Ovary (tissue), 9 donors: ENCODE data around the gene ECM2. TPM values are rescaled to one million over a fixed set of nuclear protein-coding genes. Genes with fewer than 3 reads are reported as not detected.

Experiments
- DNase-seq, 5 donors: peaks; one replicate each; pipeline ENCODE4 v3.0.0-alpha.2; 2019 to 2020
- H3K27ac ChIP-seq, 2 donors: fragments of 200-600 bp; one replicate each; pipeline versions ENCODE4 v1.5.1 to v1.8.0; 2019 to 2022
- H3K27me3 ChIP-seq: fragments of 200-600 bp; one replicate; pipeline ENCODE4 v1.8.0; 2022
- H3K36me3 ChIP-seq: fragments of 200-600 bp; sonication (generic); one replicate; pipeline ENCODE4 v1.5.1; 2019
- H3K4me1 ChIP-seq: one replicate; pipeline ENCODE4 v1.8.1; 2013; ENCODE audit warnings: mild to moderate bottlenecking, moderate library complexity; ENCODE audit not compliant: insufficient read depth
- H3K4me3 ChIP-seq: fragments of 200-600 bp; sonication (generic); one replicate; pipeline ENCODE4 v1.5.1; 2017
- H3K9me3 ChIP-seq, 2 donors: fragments of 200-600 bp in 1 of 2; sonication (generic) in 1 of 2; one replicate each; pipeline versions ENCODE4 v1.5.1 to v1.8.1; 2013 to 2019; ENCODE audit warnings: mild to moderate bottlenecking in 1 of 2, moderate library complexity in 1 of 2
- EP300 ChIP-seq: sonication (generic); formaldehyde crosslinking; IDR thresholded peaks from one replicate; pipeline ENCODE4 v1.6.1; 2017; ENCODE audit warnings: antibody characterized with exemption
- POLR2A ChIP-seq: fragments of 450-650 bp; IDR thresholded peaks from one replicate; pipeline ENCODE4 v1.6.1; 2017; ENCODE audit warnings: antibody characterized with exemption, mild to moderate bottlenecking, moderate library complexity
- WGBS, 3 donors: extraction: QIAGEN DNeasy Blood & Tissue Kit in 1 of 3; methylation state at CpG; one replicate each; pipeline versions ENCODE4 v1.1.5 to v1.1.7; 2013 to 2017; 5-methylcytosine and 5-hydroxymethylcytosine counted together
- intact Hi-C, 4 donors: fragments of 100-400 bp; cut with DNase I; formaldehyde crosslinking; loops; one replicate each; pipeline versions ENCODE4 v1.11.0 to v1.15.1; 2022 to 2023
- polyA plus RNA-seq, 2 donors: library from polyadenylated mRNA; stranded (reverse); fragments of 200-250 nt in 1 of 2; fragments of 350-450 nt in 1 of 2; fragmentation: Illumina TruSeq in 1 of 2; extraction: RNeasy Lipid Tissue Mini Kit (QIAGEN cat#74804) in 1 of 2; gene quantifications; one replicate each; pipeline ENCODE4 v1.2.3, GENCODE V29; 2013 to 2014
- total RNA-seq, 7 donors: library from RNA; depleted of rRNA in 2 of 7; stranded (reverse); fragments of >200 nt in 2 of 7; fragmentation: NEBNext Ultra II Directional in 3 of 7; extraction: Animal tissue kit (Norgen Biotek cat#: 25700) in 3 of 7; gene quantifications; one replicate each; pipeline versions ENCODE4 v1.1.0 to v1.2.4, GENCODE V29; 2016 to 2023
- TF ChIP-seq, protein P1 (sequence below), 3 donors: fragments of 450-650 bp in 2 of 3; fragments of 200-600 bp in 1 of 3; IDR thresholded peaks; one replicate each; pipeline versions ENCODE4 v1.5.1 to v1.8.0; 2016 to 2022; ENCODE audit warnings: antibody characterized with exemption in 3 of 3, mild to moderate bottlenecking in 1 of 3
- donor health status: DM: no; HTN: no; CAD: no; lungs with moderate emphysema.
- donor health status: DM: no; HTN: no; CAD: no.
- donor health status: Bipolar disorder and iron deficiency.
- donor health status: DM: yes; HTN: yes; CAD: no.
- donor health status: DM: no; HTN: no; CAD: no.
- donor health status: DM: yes; HTN: yes; CAD: no.

ECM2 gene
- total and polyA plus RNA-seq, 9 donors = 35.0 to 91.4 (median 65.9) TPM

DNA sequence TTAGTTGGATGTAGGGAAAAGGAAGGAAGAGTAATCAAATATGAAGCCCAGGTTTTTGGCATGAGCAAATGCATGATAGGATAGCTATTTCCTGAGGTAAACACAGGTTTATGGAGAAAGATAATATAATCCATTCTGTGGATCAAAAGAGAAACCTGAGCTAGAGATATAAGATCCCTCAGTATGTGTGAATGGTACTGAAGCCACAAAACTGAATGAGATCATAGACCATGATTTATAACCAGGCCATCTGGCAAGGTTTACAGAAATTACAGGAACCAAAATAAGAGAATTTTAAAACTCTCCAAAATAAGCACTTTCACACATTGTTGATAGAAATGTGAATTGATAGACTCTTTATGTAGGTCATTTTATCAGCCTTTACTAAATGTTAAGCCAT is 28.7 kb upstream of the ECM2 start:
- Histone ChIP-seq H3K27me3 (no peaks in the 10 kb centered on the region), H3K4me1 (peaks cover 5% of the 10 kb centered on the region), H3K27ac (no peak overlapping the region), H3K4me3 (no peak overlapping the region), H3K36me3 (no peaks in the 10 kb centered on the region), H3K9me3 (no peaks in the 10 kb centered on the region)
- no peak for DNase-seq
- intact Hi-C loops = no loop called here
- TF ChIP-seq POLR2A = no peak
- TF ChIP-seq, protein P1, sequence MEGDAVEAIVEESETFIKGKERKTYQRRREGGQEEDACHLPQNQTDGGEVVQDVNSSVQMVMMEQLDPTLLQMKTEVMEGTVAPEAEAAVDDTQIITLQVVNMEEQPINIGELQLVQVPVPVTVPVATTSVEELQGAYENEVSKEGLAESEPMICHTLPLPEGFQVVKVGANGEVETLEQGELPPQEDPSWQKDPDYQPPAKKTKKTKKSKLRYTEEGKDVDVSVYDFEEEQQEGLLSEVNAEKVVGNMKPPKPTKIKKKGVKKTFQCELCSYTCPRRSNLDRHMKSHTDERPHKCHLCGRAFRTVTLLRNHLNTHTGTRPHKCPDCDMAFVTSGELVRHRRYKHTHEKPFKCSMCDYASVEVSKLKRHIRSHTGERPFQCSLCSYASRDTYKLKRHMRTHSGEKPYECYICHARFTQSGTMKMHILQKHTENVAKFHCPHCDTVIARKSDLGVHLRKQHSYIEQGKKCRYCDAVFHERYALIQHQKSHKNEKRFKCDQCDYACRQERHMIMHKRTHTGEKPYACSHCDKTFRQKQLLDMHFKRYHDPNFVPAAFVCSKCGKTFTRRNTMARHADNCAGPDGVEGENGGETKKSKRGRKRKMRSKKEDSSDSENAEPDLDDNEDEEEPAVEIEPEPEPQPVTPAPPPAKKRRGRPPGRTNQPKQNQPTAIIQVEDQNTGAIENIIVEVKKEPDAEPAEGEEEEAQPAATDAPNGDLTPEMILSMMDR (IDR thresholded peaks at IDR 0.05) = no peak
- TF ChIP-seq EP300 = no peak

DNA sequence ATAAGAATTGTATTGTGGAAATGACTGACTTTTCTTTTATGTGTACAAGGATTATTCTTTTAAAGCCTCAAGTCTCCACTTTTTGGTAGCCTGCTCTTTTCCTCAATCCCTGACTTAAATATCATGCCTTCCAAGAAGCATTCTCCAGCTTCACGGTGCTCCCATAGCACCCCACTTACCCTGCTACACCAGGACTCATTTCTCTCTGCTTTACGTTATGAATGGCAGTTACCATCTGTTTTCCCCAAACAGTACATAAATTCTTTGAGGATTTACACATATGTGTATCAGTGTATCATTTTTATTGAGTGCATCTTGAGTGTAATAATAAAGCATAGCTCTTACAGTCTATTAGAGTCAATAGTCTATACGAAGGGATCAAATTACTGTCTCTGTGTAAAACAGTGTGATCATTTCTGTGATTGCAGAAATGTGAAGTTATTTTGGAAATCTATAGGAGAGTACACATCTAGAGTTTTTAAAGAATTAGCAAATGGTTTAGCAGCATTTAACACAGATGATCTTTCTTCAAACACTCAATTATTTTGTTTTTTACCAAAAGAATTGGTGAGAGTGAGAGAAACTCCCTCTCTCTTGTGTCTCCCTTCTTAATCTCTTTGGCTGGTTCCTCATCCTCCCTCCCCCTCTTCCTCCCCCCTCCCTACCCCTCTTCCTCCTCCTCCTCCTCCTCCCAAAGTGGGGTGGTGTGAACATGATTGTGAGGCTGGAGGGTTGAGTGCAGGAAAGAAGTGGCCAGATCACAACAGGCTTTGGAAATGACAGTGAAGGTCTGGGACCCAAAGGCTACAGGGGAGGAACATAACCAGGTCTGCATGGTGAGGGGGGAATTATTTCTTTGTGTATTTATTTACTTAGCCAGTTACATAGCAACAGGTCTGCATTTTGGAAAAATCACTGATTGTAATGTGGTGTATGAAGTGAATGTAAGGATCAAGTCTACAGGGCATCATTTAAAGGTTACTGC is 27.6 kb upstream of the ECM2 start:
- Histone ChIP-seq H3K36me3 (no peaks in the 10 kb centered on the region), H3K27ac (no peak overlapping the region), H3K4me1 (peaks cover 5% of the 10 kb centered on the region), H3K4me3 (no peak overlapping the region), H3K9me3 (no peaks in the 10 kb centered on the region), H3K27me3 (no peaks in the 10 kb centered on the region)
- DNase-seq = no peak
- intact Hi-C loops = no loop called here
- WGBS, 3 donors = 40 to 53% (median 42%) methylated on average over 3 of the region's 3 CpGs
- TF ChIP-seq, protein P1 (IDR thresholded peaks at IDR 0.05) = no peak
- TF ChIP-seq EP300 = no peak
- TF ChIP-seq POLR2A = no peak

DNA sequence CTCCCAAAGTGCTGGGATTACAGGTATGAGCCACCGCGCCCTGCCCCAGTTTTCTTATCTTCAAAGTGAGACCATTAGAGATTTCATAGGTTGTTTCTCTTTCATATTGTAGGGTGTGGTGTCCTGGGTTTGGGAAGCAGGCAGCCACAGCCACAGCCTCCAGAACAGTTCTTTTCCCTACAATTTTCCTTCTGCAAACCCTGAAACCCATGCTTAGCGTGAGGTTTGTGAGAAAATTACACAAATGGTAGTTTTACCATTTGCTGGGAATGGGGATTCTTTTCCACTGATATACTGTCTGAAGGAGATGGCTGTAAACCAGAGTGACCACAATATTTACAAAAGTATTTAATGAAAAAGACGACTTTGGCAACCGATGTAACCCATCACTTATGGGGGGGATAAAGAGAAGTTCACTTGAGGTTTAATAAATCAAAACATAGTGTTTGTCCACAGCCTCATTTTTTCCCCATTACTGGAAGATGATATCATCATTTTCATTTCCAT is 26.7 kb upstream of the ECM2 start:
- intact Hi-C loops = no loop called here
- TF ChIP-seq EP300 (no peak), POLR2A (no peak)
- TF ChIP-seq, protein P1 (IDR thresholded peaks at IDR 0.05) = no peak
- WGBS, 3 donors = 56 to 59% (median 56%) methylated on average over 5 of the region's 5 CpGs
- H3K27ac ChIP-seq = no peak overlapping the region
- DNase-seq = no peak
- H3K4me3 ChIP-seq = no peak overlapping the region
- peaks cover 5% of the 10 kb centered on the region for H3K4me1 ChIP-seq
- H3K9me3 ChIP-seq = no peaks in the 10 kb centered on the region
- H3K27me3 ChIP-seq = no peaks in the 10 kb centered on the region
- H3K36me3 ChIP-seq = no peaks in the 10 kb centered on the region

DNA sequence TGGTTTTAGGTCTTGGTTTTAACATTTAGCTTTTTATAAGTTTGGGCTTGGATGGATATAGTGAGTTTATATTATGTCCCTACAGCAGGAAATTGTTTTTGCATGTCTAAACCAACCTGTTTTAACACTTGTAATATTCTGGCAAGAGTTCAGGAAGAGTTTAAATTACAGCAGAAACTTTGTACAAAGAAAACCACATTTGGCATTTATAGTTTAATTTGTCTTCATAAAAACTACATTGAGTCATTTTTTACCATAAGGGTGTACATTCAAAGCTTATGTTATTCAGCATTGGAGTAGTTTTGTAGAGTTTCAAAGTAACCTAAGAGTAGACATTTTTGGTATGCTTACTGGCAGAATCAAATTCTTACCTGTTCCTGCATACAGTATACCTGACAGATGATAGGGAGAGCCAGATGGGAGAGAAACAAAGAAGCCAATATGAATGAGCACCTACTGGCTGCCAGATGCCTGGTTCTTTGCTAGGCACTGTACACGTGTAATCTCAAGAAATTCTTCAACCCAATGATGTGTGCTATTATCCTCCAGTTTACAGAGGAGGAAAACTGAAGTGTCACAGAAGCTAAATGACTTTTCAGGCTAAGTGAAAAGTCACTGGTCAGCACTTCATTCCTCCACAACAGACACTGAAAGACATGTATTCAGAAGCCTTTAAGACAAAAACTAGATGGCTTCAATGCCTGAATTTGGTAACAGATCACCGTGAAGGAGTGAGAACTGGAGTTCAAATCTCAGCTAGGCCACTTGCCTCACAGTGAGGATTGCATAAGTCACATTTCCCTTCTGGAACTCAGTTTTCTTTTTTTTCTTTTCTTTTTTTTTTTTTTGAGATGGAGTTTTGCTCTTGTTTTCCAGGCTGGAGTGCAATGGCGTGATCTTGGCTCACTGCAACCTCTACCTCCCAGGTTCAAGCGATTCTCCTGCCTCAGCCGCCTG is 25.9 kb upstream of the ECM2 start:
- TF ChIP-seq EP300 = no peak
- TF ChIP-seq, protein P1 (IDR thresholded peaks at IDR 0.05) = no peak
- no peak for TF ChIP-seq POLR2A
- no peaks in the 10 kb centered on the region for H3K27me3 ChIP-seq
- H3K9me3 ChIP-seq = no peaks in the 10 kb centered on the region
- no peaks in the 10 kb centered on the region for H3K36me3 ChIP-seq
- H3K4me1 ChIP-seq = peaks cover 5% of the 10 kb centered on the region
- no peak for DNase-seq
- H3K4me3 ChIP-seq = no peak overlapping the region
- intact Hi-C loops = no loop called here
- H3K27ac ChIP-seq = no peak overlapping the region
- WGBS, 3 donors = 88 to 96% (median 91%) methylated on average over 5 of the region's 5 CpGs
